ENCODE data around the gene FOLR1. TPM values are rescaled to one million over a fixed set of nuclear protein-coding genes. Genes with fewer than 3 reads are reported as not detected.

Gene FOLR1
- total RNA-seq, 4 donors from 2014 or later: not detected

DNA sequence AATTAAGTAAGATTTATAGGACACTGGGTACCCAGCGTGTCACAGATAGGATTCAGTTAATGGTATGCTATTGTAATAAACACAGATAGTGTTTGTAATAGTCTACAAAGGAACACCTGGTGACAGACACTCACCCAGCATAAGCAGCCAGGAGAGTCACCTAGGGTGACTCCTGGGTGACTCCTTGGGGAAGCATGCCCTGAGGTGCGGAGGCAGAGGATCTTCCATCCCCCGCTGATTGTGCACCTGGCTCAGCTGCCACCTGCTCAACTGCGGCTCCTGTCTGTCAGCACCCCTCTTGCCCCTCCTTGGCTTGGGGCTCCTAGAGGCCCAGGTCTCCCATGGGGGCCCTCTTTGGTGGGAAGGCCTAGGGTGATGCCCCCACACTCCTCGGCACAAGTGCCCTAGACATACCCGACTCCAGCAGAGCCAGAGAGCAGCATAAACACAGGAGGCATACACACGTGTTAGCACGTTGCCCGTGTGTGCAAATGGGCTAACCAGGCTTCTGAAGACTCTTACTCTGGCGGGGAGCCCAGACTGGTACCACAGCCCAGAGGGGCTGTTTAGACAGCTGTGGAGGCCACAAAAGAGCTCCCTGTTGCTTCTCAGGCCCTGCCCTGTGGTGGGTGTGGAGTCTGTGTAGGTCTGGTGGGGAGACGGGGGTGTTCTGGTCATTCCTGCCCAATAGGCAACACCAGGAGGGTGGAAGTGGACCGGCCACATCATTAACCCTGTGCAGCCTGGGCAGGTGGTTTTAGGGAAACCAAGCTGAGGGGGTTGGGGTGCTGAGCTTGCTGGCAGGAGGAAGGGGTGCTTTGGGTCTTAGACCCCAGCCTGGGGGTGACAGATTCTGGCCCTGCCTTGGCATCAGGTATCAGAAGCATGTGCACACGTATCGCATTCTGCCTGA lies 35.6 kb downstream of the FOLR1 start:
- TF ChIP-seq, protein P1, sequence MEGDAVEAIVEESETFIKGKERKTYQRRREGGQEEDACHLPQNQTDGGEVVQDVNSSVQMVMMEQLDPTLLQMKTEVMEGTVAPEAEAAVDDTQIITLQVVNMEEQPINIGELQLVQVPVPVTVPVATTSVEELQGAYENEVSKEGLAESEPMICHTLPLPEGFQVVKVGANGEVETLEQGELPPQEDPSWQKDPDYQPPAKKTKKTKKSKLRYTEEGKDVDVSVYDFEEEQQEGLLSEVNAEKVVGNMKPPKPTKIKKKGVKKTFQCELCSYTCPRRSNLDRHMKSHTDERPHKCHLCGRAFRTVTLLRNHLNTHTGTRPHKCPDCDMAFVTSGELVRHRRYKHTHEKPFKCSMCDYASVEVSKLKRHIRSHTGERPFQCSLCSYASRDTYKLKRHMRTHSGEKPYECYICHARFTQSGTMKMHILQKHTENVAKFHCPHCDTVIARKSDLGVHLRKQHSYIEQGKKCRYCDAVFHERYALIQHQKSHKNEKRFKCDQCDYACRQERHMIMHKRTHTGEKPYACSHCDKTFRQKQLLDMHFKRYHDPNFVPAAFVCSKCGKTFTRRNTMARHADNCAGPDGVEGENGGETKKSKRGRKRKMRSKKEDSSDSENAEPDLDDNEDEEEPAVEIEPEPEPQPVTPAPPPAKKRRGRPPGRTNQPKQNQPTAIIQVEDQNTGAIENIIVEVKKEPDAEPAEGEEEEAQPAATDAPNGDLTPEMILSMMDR (IDR thresholded peaks at IDR 0.05; ENCODE audit: low read depth): no peak

DNA sequence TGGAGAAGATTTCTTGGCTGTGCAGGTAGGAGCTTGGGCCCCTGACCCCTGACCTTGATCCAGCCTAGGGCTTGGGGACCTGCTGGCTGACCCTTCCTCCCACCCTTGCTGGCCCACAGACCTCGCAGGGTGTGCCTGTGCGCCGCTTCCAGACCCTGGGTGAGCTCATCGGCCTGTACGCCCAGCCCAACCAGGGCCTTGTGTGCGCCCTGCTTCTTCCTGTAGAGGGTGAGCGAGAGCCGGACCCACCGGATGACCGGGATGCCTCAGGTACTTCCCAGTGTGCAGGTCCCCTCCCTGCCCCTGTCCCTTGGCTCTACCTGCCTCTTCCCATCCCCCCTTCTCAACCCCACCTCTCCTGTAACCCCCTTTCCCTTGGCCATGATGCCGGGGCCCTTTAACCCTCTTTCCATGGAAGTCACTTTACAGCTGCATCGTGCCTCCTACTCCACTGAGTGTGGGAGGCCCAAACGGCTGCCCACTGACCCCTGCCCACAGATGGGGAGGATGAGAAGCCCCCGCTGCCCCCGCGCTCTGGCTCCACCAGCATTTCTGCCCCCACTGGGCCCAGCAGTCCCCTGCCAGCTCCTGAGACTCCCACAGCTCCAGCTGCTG lies 36.4 kb downstream of the FOLR1 start:
- TF ChIP-seq, protein P1 (IDR thresholded peaks at IDR 0.05; ENCODE audit: low read depth): no peak

DNA sequence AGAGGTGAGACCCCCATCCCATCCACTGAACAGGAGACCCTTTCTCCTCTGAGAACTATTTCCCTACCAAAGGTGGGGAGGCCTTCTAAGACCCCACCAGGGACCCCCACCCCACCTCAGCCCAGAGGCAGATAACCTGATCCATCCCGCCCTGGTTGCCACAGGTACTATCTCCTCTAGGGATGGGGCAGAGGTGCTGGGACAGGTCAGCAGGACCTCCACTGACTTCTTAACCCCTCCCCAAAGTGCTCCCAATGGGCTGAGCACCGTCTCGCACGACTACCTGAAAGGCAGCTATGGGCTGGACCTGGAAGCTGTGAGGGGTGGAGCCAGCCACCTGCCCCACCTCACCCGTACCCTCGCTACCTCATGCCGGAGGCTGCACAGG lies 36.9 kb downstream of the FOLR1 start:
- TF ChIP-seq, protein P1 (IDR thresholded peaks at IDR 0.05; ENCODE audit: low read depth): no peak

DNA sequence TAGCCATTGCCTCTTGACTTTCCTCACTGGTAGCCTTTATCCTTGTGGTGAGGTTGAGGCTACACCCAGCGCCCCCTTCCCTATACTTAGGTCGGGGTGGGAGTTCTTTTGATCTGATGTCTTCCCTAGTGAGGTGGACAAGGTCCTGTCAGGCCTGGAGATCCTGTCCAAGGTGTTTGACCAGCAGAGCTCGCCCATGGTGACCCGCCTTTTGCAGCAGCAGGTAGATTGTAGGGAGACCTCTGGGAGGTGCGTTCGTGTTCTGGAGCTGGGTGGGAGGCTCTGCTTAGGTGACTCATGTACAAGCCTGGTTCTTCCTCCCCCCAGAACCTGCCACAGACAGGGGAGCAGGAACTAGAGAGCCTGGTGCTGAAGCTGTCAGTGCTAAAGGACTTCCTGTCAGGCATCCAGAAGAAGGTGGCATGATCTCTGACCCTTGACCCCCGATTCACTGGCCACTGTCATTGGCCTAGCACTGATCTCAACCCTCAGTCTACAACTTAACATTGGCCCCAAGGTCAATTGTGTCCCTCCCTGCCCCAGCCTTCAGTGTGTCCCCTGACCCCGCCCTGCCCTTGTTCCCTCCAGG lies 37.5 kb downstream of the FOLR1 start:
- TF ChIP-seq, protein P1 (IDR thresholded peaks at IDR 0.05; ENCODE audit: low read depth): no peak

DNA sequence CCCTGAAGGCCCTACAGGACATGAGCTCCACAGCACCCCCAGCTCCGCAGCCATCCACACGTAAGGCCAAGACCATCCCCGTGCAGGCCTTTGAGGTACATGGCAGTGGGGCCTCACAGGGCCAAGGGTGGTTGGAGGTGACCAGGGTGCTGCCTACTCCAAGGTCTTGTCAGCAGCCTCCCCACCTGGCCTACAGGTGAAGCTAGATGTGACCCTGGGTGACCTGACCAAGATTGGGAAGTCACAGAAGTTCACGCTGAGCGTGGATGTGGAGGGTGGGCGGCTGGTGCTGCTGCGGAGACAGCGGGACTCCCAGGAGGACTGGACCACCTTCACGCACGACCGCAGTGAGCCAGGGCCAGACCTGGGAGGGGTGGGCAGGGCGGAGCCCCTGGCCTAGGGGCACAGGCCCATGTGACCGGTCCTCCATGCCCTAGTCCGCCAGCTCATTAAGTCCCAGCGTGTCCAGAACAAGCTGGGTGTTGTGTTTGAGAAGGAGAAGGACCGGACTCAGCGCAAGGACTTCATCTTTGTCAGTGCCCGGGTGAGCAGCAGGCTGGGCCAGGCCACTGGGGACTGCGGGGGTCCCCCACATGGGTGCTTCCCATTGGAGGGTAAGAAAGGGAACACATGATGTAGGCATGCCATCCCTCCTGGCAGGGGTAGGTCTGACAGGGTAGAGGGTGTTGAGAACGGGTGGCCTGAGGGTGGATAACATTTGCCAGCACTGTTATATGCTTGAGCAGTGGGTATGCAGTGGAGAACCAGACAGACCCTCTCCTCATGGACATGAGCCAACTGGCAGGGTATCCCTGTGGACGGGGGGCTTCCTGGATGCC lies 38.2 kb downstream of the FOLR1 start:
- TF ChIP-seq, protein P1 (IDR thresholded peaks at IDR 0.05; ENCODE audit: low read depth): no peak

DNA sequence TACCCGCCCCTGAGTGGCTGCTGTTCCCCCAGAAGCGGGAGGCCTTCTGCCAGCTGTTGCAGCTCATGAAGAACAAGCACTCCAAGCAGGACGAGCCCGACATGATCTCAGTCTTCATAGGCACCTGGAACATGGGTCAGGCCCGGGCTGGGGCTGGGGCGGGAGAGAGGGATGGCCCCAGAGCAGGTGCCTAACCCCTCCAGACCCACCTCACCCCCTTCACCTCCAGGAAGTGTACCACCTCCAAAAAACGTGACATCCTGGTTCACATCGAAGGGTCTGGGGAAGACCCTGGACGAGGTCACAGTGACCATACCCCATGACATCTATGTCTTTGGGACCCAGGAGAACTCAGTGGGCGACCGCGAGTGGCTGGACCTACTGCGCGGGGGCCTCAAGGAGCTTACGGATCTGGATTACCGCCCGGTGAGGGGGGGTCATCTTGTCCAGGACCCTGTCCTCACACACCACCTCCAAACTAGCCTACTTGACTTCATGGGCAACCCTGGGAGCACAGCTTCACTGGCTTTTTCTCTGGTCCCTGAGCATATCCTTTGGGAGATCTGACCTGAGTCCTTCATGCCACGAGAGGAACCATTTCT lies 38.9 kb downstream of the FOLR1 start:
- TF ChIP-seq, protein P1 (IDR thresholded peaks at IDR 0.05; ENCODE audit: low read depth): no peak

Data from subcutaneous adipose tissue (tissue), 4 donors.